ENCODE results near the gene RYR1.

The RYR1 gene

GRCh38 chr19:38448225-38448624, 14.7 kb downstream of the RYR1 start:
- H3K9me3 ChIP-seq, result no peaks in the 10 kb centered on the region
- H3K4me1 ChIP-seq (ENCODE audit: control insufficient read depth in 1 of 2, insufficient read depth in 1 of 2, low read depth in 1 of 2, low read length in 1 of 2), result no peaks in the 10 kb centered on the region
- TF ChIP-seq CTCF (IDR thresholded peaks at IDR 0.05), result no peak
- no peak overlapping the region for H3K27ac ChIP-seq
- H3K4me3 ChIP-seq (ENCODE audit: low read depth in 1 of 2, low read length in 1 of 2), result no peak overlapping the region
- H3K36me3 ChIP-seq, result no peaks in the 10 kb centered on the region
- H3K27me3 ChIP-seq, result peaks cover 6% of the 10 kb centered on the region

GRCh38 chr19:38449518-38449917, 16.0 kb downstream of the RYR1 start:
- Histone ChIP-seq H3K4me1 (ENCODE audit: control insufficient read depth in 1 of 2, insufficient read depth in 1 of 2, low read depth in 1 of 2, low read length in 1 of 2) (no peaks in the 10 kb centered on the region), H3K27me3 (peaks cover 6% of the 10 kb centered on the region), H3K36me3 (no peaks in the 10 kb centered on the region), H3K4me3 (ENCODE audit: low read depth in 1 of 2, low read length in 1 of 2) (no peak overlapping the region), H3K27ac (no peak overlapping the region), H3K9me3 (no peaks in the 10 kb centered on the region)
- no peak for TF ChIP-seq CTCF (IDR thresholded peaks at IDR 0.05)

- Histone ChIP-seq H3K36me3 (no peaks in the 10 kb centered on the region), H3K9me3 (no peaks in the 10 kb centered on the region), H3K4me1 (ENCODE audit: control insufficient read depth in 1 of 2, insufficient read depth in 1 of 2, low read depth in 1 of 2, low read length in 1 of 2) (no peaks in the 10 kb centered on the region), H3K27ac (no peak overlapping the region), H3K27me3 (peaks cover 6% of the 10 kb centered on the region), H3K4me3 (ENCODE audit: low read depth in 1 of 2, low read length in 1 of 2) (no peak overlapping the region)
- no peak for TF ChIP-seq CTCF (IDR thresholded peaks at IDR 0.05)
Observed at GRCh38 chr19:38451036-38451435, 17.5 kb downstream of the RYR1 start.

- Histone ChIP-seq H3K36me3 (no peaks in the 10 kb centered on the region), H3K27ac (no peak overlapping the region), H3K4me3 (ENCODE audit: low read depth in 1 of 2, low read length in 1 of 2) (no peak overlapping the region), H3K27me3 (peaks cover 6% of the 10 kb centered on the region), H3K4me1 (ENCODE audit: control insufficient read depth in 1 of 2, insufficient read depth in 1 of 2, low read depth in 1 of 2, low read length in 1 of 2) (no peaks in the 10 kb centered on the region), H3K9me3 (no peaks in the 10 kb centered on the region)
- no peak for TF ChIP-seq CTCF (IDR thresholded peaks at IDR 0.05)
Observed at GRCh38 chr19:38451629-38452028, 18.1 kb downstream of the RYR1 start.

- Histone ChIP-seq H3K4me1 (ENCODE audit: control insufficient read depth in 1 of 2, insufficient read depth in 1 of 2, low read depth in 1 of 2, low read length in 1 of 2) (no peaks in the 10 kb centered on the region), H3K9me3 (no peaks in the 10 kb centered on the region), H3K27me3 (peaks cover 6% of the 10 kb centered on the region), H3K27ac (no peak overlapping the region), H3K36me3 (no peaks in the 10 kb centered on the region), H3K4me3 (ENCODE audit: low read depth in 1 of 2, low read length in 1 of 2) (no peak overlapping the region)
- TF ChIP-seq CTCF (IDR thresholded peaks at IDR 0.05), result no peak
Observed at GRCh38 chr19:38452430-38453366, 19.2 kb downstream of the RYR1 start.

Data from neutrophil (primary cell).